Astrocyte (in vitro differentiated cells and primary cell): ENCODE data around the gene TPPP2. TPM values are rescaled to one million over a fixed set of nuclear protein-coding genes. Genes with fewer than 3 reads are reported as not detected.

Experiments
- DNase-seq: peaks from one replicate; pipeline ENCODE4 v3.0.0-alpha.2; 2010; ENCODE audit warnings: low read depth
- FAIRE-seq: peaks from 2 replicates; lab custom pipeline; 2011; peaks lifted over from hg19 to GRCh38; lab: Jason Lieb, UNC
- H2AFZ ChIP-seq: 2 replicates; pipeline ENCODE4 v1.6.0; 2012; ENCODE audit warnings: low read depth, low read length, inconsistent platforms
- H3K27ac ChIP-seq: 2 replicates; pipeline ENCODE4 v1.5.1; 2011; ENCODE audit warnings: low read depth, low read length, inconsistent platforms
- H3K27me3 ChIP-seq: 2 replicates; pipeline ENCODE4 v1.6.0; 2011; ENCODE audit warnings: low read length, inconsistent platforms; ENCODE audit not compliant: insufficient read depth
- H3K36me3 ChIP-seq: 2 replicates; pipeline ENCODE4 v1.5.1; 2011; ENCODE audit warnings: low read length, inconsistent platforms; ENCODE audit not compliant: insufficient read depth
- H3K4me1 ChIP-seq: 2 replicates; pipeline ENCODE4 v1.5.1; 2011; ENCODE audit warnings: low read length, inconsistent platforms; ENCODE audit not compliant: insufficient read depth
- H3K4me2 ChIP-seq: 2 replicates; pipeline ENCODE4 v1.6.0; 2012; ENCODE audit warnings: low read length, inconsistent platforms
- H3K4me3 ChIP-seq: 2 replicates; pipeline ENCODE4 v1.5.1; 2011; ENCODE audit warnings: low read depth, mild to moderate bottlenecking, low read length, inconsistent platforms; ENCODE audit not compliant: insufficient read depth
- H3K79me2 ChIP-seq: 2 replicates; pipeline ENCODE4 v1.6.0; 2012; ENCODE audit warnings: mild to moderate bottlenecking, low read length, inconsistent platforms; ENCODE audit not compliant: insufficient read depth
- H3K9ac ChIP-seq: 2 replicates; pipeline ENCODE4 v1.6.0; 2012; ENCODE audit warnings: mild to moderate bottlenecking, low read length, inconsistent platforms
- H3K9me3 ChIP-seq: 2 replicates; pipeline ENCODE4 v1.5.1; 2012; ENCODE audit warnings: low read depth, mild to moderate bottlenecking, low read length, inconsistent platforms; ENCODE audit not compliant: insufficient read depth
- H4K20me1 ChIP-seq: 2 replicates; pipeline ENCODE4 v1.6.0; 2012; ENCODE audit warnings: low read length, inconsistent platforms; ENCODE audit not compliant: insufficient read depth
- H3K27ac Mint-ChIP-seq: one replicate; pipeline ENCODE4 v1.8.0; 2021; ENCODE audit warnings: mild to moderate bottlenecking, mixed read lengths; ENCODE audit not compliant: unreplicated experiment
- H3K27me3 Mint-ChIP-seq: one replicate; pipeline ENCODE4 v1.8.0; 2021; ENCODE audit warnings: low read depth, mixed read lengths; ENCODE audit not compliant: unreplicated experiment
- H3K36me3 Mint-ChIP-seq: one replicate; pipeline ENCODE4 v1.8.0; 2021; ENCODE audit warnings: low read depth, mixed read lengths; ENCODE audit not compliant: unreplicated experiment
- H3K4me1 Mint-ChIP-seq: one replicate; pipeline ENCODE4 v1.8.0; 2021; ENCODE audit warnings: low read depth, mixed read lengths; ENCODE audit not compliant: unreplicated experiment
- H3K4me3 Mint-ChIP-seq: one replicate; pipeline ENCODE4 v1.8.0; 2021; ENCODE audit warnings: mild to moderate bottlenecking, moderate library complexity, mixed read lengths; ENCODE audit not compliant: unreplicated experiment
- H3K9me3 Mint-ChIP-seq: one replicate; pipeline ENCODE4 v1.8.0; 2021; ENCODE audit warnings: mild to moderate bottlenecking, mixed read lengths; ENCODE audit not compliant: unreplicated experiment
- EZH2 ChIP-seq: IDR thresholded peaks from 2 replicates; pipeline ENCODE4 v1.6.1; 2012; ENCODE audit warnings: mild to moderate bottlenecking, low read length, inconsistent platforms; ENCODE audit not compliant: insufficient read depth
- total RNA-seq: library from RNA; stranded (reverse); gene quantifications from 2 replicates; pipeline ENCODE4 v1.2.1, GENCODE V29; 2021
- TF ChIP-seq, protein P1 (sequence below): IDR thresholded peaks from 2 replicates; pipeline ENCODE4 v1.5.1; 2011; ENCODE audit warnings: low read depth, mild to moderate bottlenecking, inconsistent platforms, low read length, moderate library complexity; ENCODE audit not compliant: insufficient read depth

TPPP2 gene
- total RNA-seq, 1 donor from 2014 or later = not detected

DNA sequence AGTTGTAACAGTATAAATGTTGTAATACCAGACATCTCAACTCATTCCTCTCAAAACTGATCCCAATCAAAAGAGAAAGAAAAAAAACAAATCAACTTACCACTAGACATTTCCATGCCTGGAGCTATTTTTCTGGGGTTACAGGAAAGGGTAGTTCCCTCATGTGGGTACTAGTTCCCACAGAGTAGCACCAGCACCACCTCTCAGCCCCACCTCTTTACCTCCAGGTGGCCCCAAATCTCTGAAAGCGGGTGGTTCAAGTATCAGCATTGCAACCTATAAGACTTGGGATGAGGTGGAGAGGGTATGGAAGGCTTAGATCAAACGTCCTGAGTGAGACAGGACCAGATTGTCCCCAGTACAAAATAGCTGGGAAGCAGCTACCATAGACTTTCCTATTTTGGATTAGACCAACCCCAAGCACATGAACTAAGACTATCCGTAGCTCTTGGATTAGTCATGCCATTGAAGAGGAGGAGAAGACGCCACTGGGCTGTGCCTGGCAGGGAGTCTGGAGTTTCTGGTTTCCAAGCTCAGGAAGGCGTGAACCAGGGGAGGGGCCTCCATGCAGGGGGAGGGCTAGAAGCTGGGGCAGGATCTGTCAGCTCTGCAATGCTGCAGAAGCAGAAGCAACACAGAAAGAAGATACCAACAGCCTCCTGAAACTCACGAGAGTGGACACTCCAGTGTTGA lies 31.2 kb upstream of the TPPP2 start, which contains the start of gene SLC39A2:
SLC39A2 (plus strand) TSS at position 620 of the 693 bp plus-strand sequence. CDS start 154 bp downstream, outside the sequence.
- TF ChIP-seq EZH2 = no peak
- TF ChIP-seq, protein P1, sequence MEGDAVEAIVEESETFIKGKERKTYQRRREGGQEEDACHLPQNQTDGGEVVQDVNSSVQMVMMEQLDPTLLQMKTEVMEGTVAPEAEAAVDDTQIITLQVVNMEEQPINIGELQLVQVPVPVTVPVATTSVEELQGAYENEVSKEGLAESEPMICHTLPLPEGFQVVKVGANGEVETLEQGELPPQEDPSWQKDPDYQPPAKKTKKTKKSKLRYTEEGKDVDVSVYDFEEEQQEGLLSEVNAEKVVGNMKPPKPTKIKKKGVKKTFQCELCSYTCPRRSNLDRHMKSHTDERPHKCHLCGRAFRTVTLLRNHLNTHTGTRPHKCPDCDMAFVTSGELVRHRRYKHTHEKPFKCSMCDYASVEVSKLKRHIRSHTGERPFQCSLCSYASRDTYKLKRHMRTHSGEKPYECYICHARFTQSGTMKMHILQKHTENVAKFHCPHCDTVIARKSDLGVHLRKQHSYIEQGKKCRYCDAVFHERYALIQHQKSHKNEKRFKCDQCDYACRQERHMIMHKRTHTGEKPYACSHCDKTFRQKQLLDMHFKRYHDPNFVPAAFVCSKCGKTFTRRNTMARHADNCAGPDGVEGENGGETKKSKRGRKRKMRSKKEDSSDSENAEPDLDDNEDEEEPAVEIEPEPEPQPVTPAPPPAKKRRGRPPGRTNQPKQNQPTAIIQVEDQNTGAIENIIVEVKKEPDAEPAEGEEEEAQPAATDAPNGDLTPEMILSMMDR = no peak
- no peak within 1 kb of the TSS for H3K27ac ChIP-seq
- H3K9ac ChIP-seq = no peak within 1 kb of the TSS
- Mint-ChIP-seq H3K27me3 (no peaks in the 10 kb centered on the region), H3K9me3 (no peaks in the 10 kb centered on the region), H3K36me3 (peaks cover 13% of the 10 kb centered on the region), H3K4me3 (peak within 1 kb of the TSS; percentile 6), H3K27ac (no peak within 1 kb of the TSS), H3K4me1 (peaks cover 14% of the 10 kb centered on the region)
- peak within 1 kb of the TSS; percentile 39 for H2AFZ ChIP-seq
- no peaks in the 10 kb centered on the region for H3K9me3 ChIP-seq
- H3K27me3 ChIP-seq = no peaks in the 10 kb centered on the region
- peak; percentile 60 for DNase-seq
- peaks cover 7% of the 10 kb centered on the region for H3K4me1 ChIP-seq
- H4K20me1 ChIP-seq = peaks cover 5% of the 10 kb centered on the region
- H3K4me3 ChIP-seq = no peak within 1 kb of the TSS
- H3K79me2 ChIP-seq = no peaks in the 10 kb centered on the region
- peak within 1 kb of the TSS; percentile 29 for H3K4me2 ChIP-seq
- peaks cover 24% of the 10 kb centered on the region for H3K36me3 ChIP-seq
- FAIRE-seq = no peak

DNA sequence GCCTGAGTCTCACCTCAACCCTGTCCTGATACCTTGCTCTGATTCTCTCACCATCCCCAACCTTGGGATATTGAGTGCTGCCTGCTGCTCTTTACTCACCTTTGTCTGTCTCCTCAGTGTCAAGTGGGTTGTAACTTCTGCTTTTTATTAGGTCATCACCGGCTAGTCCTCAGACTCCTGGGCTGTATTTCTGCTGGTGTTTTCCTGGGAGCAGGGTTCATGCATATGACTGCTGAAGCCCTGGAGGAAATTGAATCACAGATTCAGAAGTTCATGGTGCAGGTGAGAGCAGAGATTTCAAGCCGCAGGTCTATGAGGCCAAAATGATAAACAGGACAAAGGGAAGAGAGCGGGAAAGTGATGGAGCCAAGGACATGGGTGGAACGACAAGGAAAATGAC lies 30.4 kb upstream of the TPPP2 start:
- H4K20me1 ChIP-seq = peaks cover 5% of the 10 kb centered on the region
- peaks cover 12% of the 10 kb centered on the region for H3K36me3 Mint-ChIP-seq
- H3K9me3 Mint-ChIP-seq = no peaks in the 10 kb centered on the region
- no peaks in the 10 kb centered on the region for H3K27me3 Mint-ChIP-seq
- no peak for DNase-seq
- no peak overlapping the region for H2AFZ ChIP-seq
- H3K4me1 ChIP-seq = peaks cover 7% of the 10 kb centered on the region
- H3K4me3 Mint-ChIP-seq = no peak overlapping the region
- no peaks in the 10 kb centered on the region for H3K27me3 ChIP-seq
- H3K9me3 ChIP-seq = no peaks in the 10 kb centered on the region
- TF ChIP-seq, protein P1 = no peak
- no peak for TF ChIP-seq EZH2
- peaks cover 14% of the 10 kb centered on the region for H3K4me1 Mint-ChIP-seq
- no peak overlapping the region for H3K27ac Mint-ChIP-seq
- no peak overlapping the region for H3K9ac ChIP-seq
- H3K36me3 ChIP-seq = peaks cover 17% of the 10 kb centered on the region
- H3K4me2 ChIP-seq = no peak overlapping the region
- no peak for FAIRE-seq
- no peak overlapping the region for H3K27ac ChIP-seq
- no peak overlapping the region for H3K4me3 ChIP-seq
- H3K79me2 ChIP-seq = no peaks in the 10 kb centered on the region

DNA sequence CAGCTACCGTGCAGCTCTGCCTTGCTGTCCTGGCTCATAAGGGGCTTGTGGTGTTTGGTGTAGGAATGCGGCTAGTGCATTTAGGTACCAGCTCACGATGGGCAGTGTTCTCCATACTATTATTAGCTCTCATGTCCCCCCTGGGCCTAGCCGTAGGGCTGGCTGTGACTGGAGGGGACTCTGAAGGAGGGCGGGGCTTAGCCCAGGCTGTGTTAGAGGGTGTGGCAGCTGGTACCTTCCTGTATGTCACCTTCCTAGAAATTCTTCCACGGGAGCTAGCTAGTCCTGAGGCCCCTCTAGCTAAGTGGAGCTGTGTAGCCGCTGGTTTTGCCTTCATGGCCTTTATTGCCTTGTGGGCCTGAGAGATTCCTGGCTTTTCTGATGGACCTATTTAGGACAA lies 28.8 kb upstream of the TPPP2 start:
- Histone ChIP-seq H3K4me2 (no peak overlapping the region), H2AFZ (no peak overlapping the region), H3K27ac (no peak overlapping the region), H3K27me3 (no peaks in the 10 kb centered on the region), H3K9me3 (no peaks in the 10 kb centered on the region), H3K4me3 (no peak overlapping the region), H3K4me1 (peaks cover 7% of the 10 kb centered on the region), H3K36me3 (peaks cover 5% of the 10 kb centered on the region), H3K9ac (no peak overlapping the region), H3K79me2 (no peaks in the 10 kb centered on the region), H4K20me1 (no peaks in the 10 kb centered on the region)
- peaks cover 2% of the 10 kb centered on the region for H3K36me3 Mint-ChIP-seq
- H3K27me3 Mint-ChIP-seq = no peaks in the 10 kb centered on the region
- DNase-seq = no peak
- H3K4me3 Mint-ChIP-seq = no peak overlapping the region
- no peaks in the 10 kb centered on the region for H3K9me3 Mint-ChIP-seq
- no peak overlapping the region for H3K27ac Mint-ChIP-seq
- no peak for TF ChIP-seq EZH2
- TF ChIP-seq, protein P1 = no peak
- no peak for FAIRE-seq
- peaks cover 14% of the 10 kb centered on the region for H3K4me1 Mint-ChIP-seq
